Measurements from ENCODE around the gene MOCS3.

- no peak for TF ChIP-seq CTCF (IDR thresholded peaks at IDR 0.05)
- no peak for TF ChIP-seq POLR2A (IDR thresholded peaks at IDR 0.05)
Observed at GRCh38 chr20:50909413-50909812, 49.2 kb upstream of the MOCS3 start.
